Keratinocyte (primary cell): ENCODE measurements around the gene MAP3K9. TPM values are rescaled to one million over a fixed set of nuclear protein-coding genes. Genes with fewer than 3 reads are reported as not detected.

Source experiments
- DNase-seq: peaks from one replicate; pipeline ENCODE4 v3.0.0-alpha.2; 2011; ENCODE audit warnings: low read depth, missing footprints, low spot score
- FAIRE-seq: peaks from 2 replicates; lab custom pipeline; 2011; peaks lifted over from hg19 to GRCh38; lab: Jason Lieb, UNC
- H2AFZ ChIP-seq: 2 replicates; pipeline ENCODE4 v1.6.0; 2012; ENCODE audit warnings: low read length, control low read depth, inconsistent platforms; ENCODE audit not compliant: control insufficient read depth
- H3K27ac ChIP-seq: 2 replicates; pipeline ENCODE4 v1.5.1; 2011; ENCODE audit warnings: low read length; ENCODE audit not compliant: control insufficient read depth, insufficient read depth
- H3K27me3 ChIP-seq: 3 replicates; pipeline ENCODE4 v1.6.0; 2011; ENCODE audit warnings: low read length; ENCODE audit not compliant: control insufficient read depth, insufficient read depth; ENCODE audit errors: extremely low read depth
- H3K36me3 ChIP-seq, 2 experiments: 2 replicates in 1 of 2; 3 replicates in 1 of 2; pipeline ENCODE4 v1.5.1; 2011; ENCODE audit warnings: low read length in 2 of 2, mild to moderate bottlenecking in 1 of 2; ENCODE audit not compliant: control insufficient read depth in 2 of 2, insufficient read depth in 2 of 2; ENCODE audit errors: extremely low read depth in 1 of 2
- H3K4me1 ChIP-seq: 3 replicates; pipeline ENCODE4 v1.5.1; 2011; ENCODE audit warnings: low read length; ENCODE audit not compliant: control insufficient read depth, insufficient read depth; ENCODE audit errors: extremely low read depth
- H3K4me2 ChIP-seq: 3 replicates; pipeline ENCODE4 v1.6.0; 2011; ENCODE audit warnings: low read depth, low read length; ENCODE audit not compliant: control insufficient read depth, insufficient read depth; ENCODE audit errors: extremely low read depth
- H3K4me3 ChIP-seq, 3 experiments: fragments of 200-600 bp in 1 of 3; sonication (generic) in 1 of 3; 2 replicates in 2 of 3; 3 replicates in 1 of 3; pipeline ENCODE4 v1.5.1; 2011 to 2016; ENCODE audit warnings: low read length in 3 of 3, mild to moderate bottlenecking in 3 of 3, control low read depth in 2 of 3, inconsistent platforms in 1 of 3, low read depth in 1 of 3, mixed read lengths in 1 of 3, mixed run types in 1 of 3, moderate library complexity in 1 of 3; ENCODE audit not compliant: control insufficient read depth in 2 of 3, insufficient read depth in 2 of 3; ENCODE audit errors: extremely low read depth in 1 of 3
- H3K79me2 ChIP-seq: 2 replicates; pipeline ENCODE4 v1.6.0; 2012; ENCODE audit warnings: low read length; ENCODE audit not compliant: control insufficient read depth, insufficient read depth
- H3K9ac ChIP-seq: 3 replicates; pipeline ENCODE4 v1.6.0; 2011; ENCODE audit warnings: low read length; ENCODE audit not compliant: control insufficient read depth, insufficient read depth; ENCODE audit errors: extremely low read depth
- H3K9me1 ChIP-seq: 3 replicates; pipeline ENCODE4 v1.6.0; 2011; ENCODE audit warnings: low read length; ENCODE audit not compliant: control insufficient read depth, insufficient read depth; ENCODE audit errors: extremely low read depth
- H3K9me3 ChIP-seq: 2 replicates; pipeline ENCODE4 v1.5.1; 2012; ENCODE audit warnings: low read depth, low read length; ENCODE audit not compliant: control insufficient read depth
- H4K20me1 ChIP-seq: 3 replicates; pipeline ENCODE4 v1.6.0; 2011; ENCODE audit warnings: low read length; ENCODE audit not compliant: control insufficient read depth, insufficient read depth; ENCODE audit errors: extremely low read depth
- EZH2 ChIP-seq: IDR thresholded peaks from one replicate; pipeline ENCODE4 v1.6.1; 2012; ENCODE audit warnings: inconsistent platforms, mild to moderate bottlenecking, low read length, moderate library complexity
- dilution Hi-C: fragments of 300-500 bp; cut with MboI; formaldehyde crosslinking; loops from one replicate; pipeline ENCODE4 v1.7.0; 2020; ENCODE audit warnings: low sequenced_read_pairs; ENCODE audit not compliant: extremely low pct_ligation_motif_present
- polyA plus RNA-seq, 5 experiments: library from polyadenylated mRNA; depleted of rRNA in 3 of 5; stranded (reverse) in 3 of 5; stranded (forward) in 1 of 5; unstranded in 1 of 5; fragments of >200 nt; gene quantifications; 1 replicate in 1 of 5; 2 replicates in 3 of 5; 3 replicates in 1 of 5; pipeline versions ENCODE4 v1.2.1 to v1.2.3, GENCODE V29; 2011 to 2012; ENCODE audit warnings: missing spikeins in 2 of 5, low read depth in 1 of 5, low replicate concordance in 1 of 5
- TF ChIP-seq, protein P1 (sequence below), 3 experiments: IDR thresholded peaks in 1 of 3; conservative IDR thresholded peaks in 1 of 3; optimal IDR thresholded peaks in 1 of 3; 2 replicates in 2 of 3; 3 replicates in 1 of 3; pipeline versions ENCODE3 to v1.5.1; 2011; ENCODE audit warnings: low read length in 3 of 3, mild to moderate bottlenecking in 3 of 3, moderate library complexity in 2 of 3, control low read depth in 1 of 3, inconsistent platforms in 1 of 3; ENCODE audit not compliant: insufficient read depth in 2 of 3; ENCODE audit errors: extremely low read depth in 1 of 3

Gene MAP3K9
- polyA plus RNA-seq, 1 donor (not counting 4 experiments of a cell fraction or from before 2014, with no cell fraction given) = 7.2 TPM

DNA sequence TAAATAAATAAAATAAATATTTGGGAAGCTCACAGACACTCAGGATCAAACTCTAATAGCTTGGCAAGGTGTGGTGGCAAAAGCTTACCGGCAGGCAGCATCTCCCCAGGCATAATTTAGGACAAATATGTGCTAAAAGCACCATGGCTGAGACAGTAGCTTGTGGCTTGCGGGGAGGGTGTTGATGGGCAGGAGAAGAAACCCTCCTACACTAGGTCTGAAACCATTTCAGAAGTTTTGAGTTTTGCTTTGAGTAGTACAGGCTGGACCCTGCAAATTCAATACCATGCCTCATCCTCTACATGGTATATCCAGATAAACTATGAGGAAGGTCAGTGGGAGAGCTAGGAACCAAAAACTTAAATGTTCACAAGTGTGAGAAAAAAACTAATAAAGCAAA, 33.1 kb downstream of the MAP3K9 start:
- no peak overlapping the region for H3K4me3 ChIP-seq
- TF ChIP-seq, protein P1, sequence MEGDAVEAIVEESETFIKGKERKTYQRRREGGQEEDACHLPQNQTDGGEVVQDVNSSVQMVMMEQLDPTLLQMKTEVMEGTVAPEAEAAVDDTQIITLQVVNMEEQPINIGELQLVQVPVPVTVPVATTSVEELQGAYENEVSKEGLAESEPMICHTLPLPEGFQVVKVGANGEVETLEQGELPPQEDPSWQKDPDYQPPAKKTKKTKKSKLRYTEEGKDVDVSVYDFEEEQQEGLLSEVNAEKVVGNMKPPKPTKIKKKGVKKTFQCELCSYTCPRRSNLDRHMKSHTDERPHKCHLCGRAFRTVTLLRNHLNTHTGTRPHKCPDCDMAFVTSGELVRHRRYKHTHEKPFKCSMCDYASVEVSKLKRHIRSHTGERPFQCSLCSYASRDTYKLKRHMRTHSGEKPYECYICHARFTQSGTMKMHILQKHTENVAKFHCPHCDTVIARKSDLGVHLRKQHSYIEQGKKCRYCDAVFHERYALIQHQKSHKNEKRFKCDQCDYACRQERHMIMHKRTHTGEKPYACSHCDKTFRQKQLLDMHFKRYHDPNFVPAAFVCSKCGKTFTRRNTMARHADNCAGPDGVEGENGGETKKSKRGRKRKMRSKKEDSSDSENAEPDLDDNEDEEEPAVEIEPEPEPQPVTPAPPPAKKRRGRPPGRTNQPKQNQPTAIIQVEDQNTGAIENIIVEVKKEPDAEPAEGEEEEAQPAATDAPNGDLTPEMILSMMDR (optimal IDR thresholded peaks at IDR 0.05 in 1 of 3, IDR thresholded peaks at IDR 0.05 in 1 of 3, conservative IDR thresholded peaks at IDR 0.05 in 1 of 3; ENCODE audit: extremely low read depth in 1 of 3, insufficient read depth in 2 of 3, low read length in 3 of 3) = no peak
- no peak for TF ChIP-seq EZH2
- peaks cover 2% of the 10 kb centered on the region for H3K9me1 ChIP-seq
- H3K27me3 ChIP-seq = no peaks in the 10 kb centered on the region
- no peak overlapping the region for H2AFZ ChIP-seq
- H3K36me3 ChIP-seq = peaks cover 5 to 9% of the 10 kb centered on the region in 2 experiments
- dilution Hi-C loops = no loop called here
- H3K27ac ChIP-seq = no peak overlapping the region
- H4K20me1 ChIP-seq = no peaks in the 10 kb centered on the region
- FAIRE-seq (no peak), DNase-seq (no peak)
- peaks cover 30% of the 10 kb centered on the region for H3K4me1 ChIP-seq
- H3K9me3 ChIP-seq = no peaks in the 10 kb centered on the region
- H3K4me2 ChIP-seq = no peak overlapping the region
- no peak overlapping the region for H3K9ac ChIP-seq
- peaks cover 76% of the 10 kb centered on the region for H3K79me2 ChIP-seq

GRCh38 chr14:70773182-70773862, 36.0 kb downstream of the MAP3K9 start:
- dilution Hi-C loops = no loop called here
- DNase-seq (no peak), FAIRE-seq (no peak)
- Histone ChIP-seq H3K4me2 (no peak overlapping the region), H3K9me1 (peaks cover 2% of the 10 kb centered on the region), H2AFZ (no peak overlapping the region), H3K4me1 (peaks cover 36% of the 10 kb centered on the region), H3K9ac (no peak overlapping the region), H4K20me1 (no peaks in the 10 kb centered on the region), H3K4me3 (no peak overlapping the region), H3K36me3 (peaks cover 3 to 12% of the 10 kb centered on the region in 2 experiments), H3K9me3 (no peaks in the 10 kb centered on the region), H3K79me2 (peaks cover 60% of the 10 kb centered on the region), H3K27me3 (no peaks in the 10 kb centered on the region), H3K27ac (no peak overlapping the region)
- TF ChIP-seq, protein P1 (optimal IDR thresholded peaks at IDR 0.05 in 1 of 3, IDR thresholded peaks at IDR 0.05 in 1 of 3, conservative IDR thresholded peaks at IDR 0.05 in 1 of 3; ENCODE audit: extremely low read depth in 1 of 3, insufficient read depth in 2 of 3, low read length in 3 of 3) = no peak
- no peak for TF ChIP-seq EZH2
